HepG2 (cell line): Measurements from ENCODE around the gene PPP1R1B. TPM values are rescaled to one million over a fixed set of nuclear protein-coding genes. Genes with fewer than 3 reads are reported as not detected.

Experiments used
- EED ChIP-seq: sonication (generic); formaldehyde crosslinking; IDR thresholded peaks from 2 replicates; pipeline ENCODE4 v1.5.0; 2020; ENCODE audit warnings: mild to moderate bottlenecking, missing genetic modification reagents
- MBD4 ChIP-seq: IDR thresholded peaks from 2 replicates; pipeline ENCODE4 v1.6.1; 2012; ENCODE audit warnings: low read length, inconsistent platforms, borderline replicate concordance
- MTF1 ChIP-seq: sonication (generic); formaldehyde crosslinking; IDR thresholded peaks from 2 replicates; pipeline ENCODE4 v1.5.0; 2020; ENCODE audit warnings: missing genetic modification reagents
- RFX1 ChIP-seq: fragments of 450-650 bp; IDR thresholded peaks from 2 replicates; pipeline ENCODE4 v1.6.1; 2017
- ZFP36L1 ChIP-seq: sonication (generic); formaldehyde crosslinking; IDR thresholded peaks from 2 replicates; pipeline ENCODE4 v1.8.0; 2022; ENCODE audit warnings: mild to moderate bottlenecking, missing genetic modification reagents, moderate library complexity
- ZNF34 ChIP-seq: sonication (generic); formaldehyde crosslinking; IDR thresholded peaks from 2 replicates; pipeline ENCODE4 v1.4.0; 2020; ENCODE audit warnings: mild to moderate bottlenecking, missing genetic modification reagents, borderline replicate concordance
- ZNF460 ChIP-seq: sonication (generic); formaldehyde crosslinking; IDR thresholded peaks from 2 replicates; pipeline ENCODE4 v1.5.1; 2020; ENCODE audit warnings: missing genetic modification reagents, mild to moderate bottlenecking, borderline replicate concordance
- ZNF724P ChIP-seq: sonication (generic); formaldehyde crosslinking; IDR thresholded peaks from 2 replicates; pipeline ENCODE4 v1.8.0; 2022; ENCODE audit warnings: missing genetic modification reagents, borderline replicate concordance
- ZNF746 ChIP-seq: sonication (generic); formaldehyde crosslinking; IDR thresholded peaks from 2 replicates; pipeline ENCODE4 v1.8.0; 2022; ENCODE audit warnings: mild to moderate bottlenecking, missing genetic modification reagents
- polyA plus RNA-seq, 8 experiments: library from polyadenylated mRNA; depleted of rRNA in 3 of 8; stranded (reverse) in 7 of 8; unstranded in 1 of 8; fragments of >200 nt; fragmentation: Illumina TruSeq in 4 of 8; extraction: Trizol in 4 of 8; gene quantifications; 2 replicates each; pipeline versions ENCODE4 v1.2.1 to v1.2.3, GENCODE V29; 2011 to 2016; ENCODE audit warnings: low read depth in 4 of 8, missing spikeins in 1 of 8, mixed read lengths in 1 of 8; ENCODE audit not compliant: insufficient read depth in 1 of 8
- total RNA-seq, 5 experiments: library from RNA; depleted of rRNA; stranded (reverse); fragments of >200 nt; fragmentation: Illumina TruSeq; extraction: Trizol; gene quantifications; 2 replicates each; pipeline ENCODE4 v1.2.3, GENCODE V29; 2016; ENCODE audit warnings: low read depth in 1 of 5
- TF ChIP-seq, protein P1 (sequence below): sonication (generic); formaldehyde crosslinking; conservative IDR thresholded peaks from 2 replicates; pipeline ENCODE4 v1.8.1; 2023; ENCODE audit warnings: missing genetic modification reagents
- TF ChIP-seq, protein P2 (sequence below): IDR thresholded peaks from 2 replicates; pipeline ENCODE4 v1.6.1; 2016; ENCODE audit warnings: low read depth, missing genetic modification reagents, missing compliant biosample characterization
- TF ChIP-seq, protein P3 (sequence below): sonication (generic); formaldehyde crosslinking; IDR thresholded peaks from 2 replicates; pipeline ENCODE4 v1.4.0; 2020; ENCODE audit warnings: mild to moderate bottlenecking, missing genetic modification reagents, borderline replicate concordance

PPP1R1B gene
- total and polyA plus RNA-seq, 2 of the 13 experiments (the other 11 are each of a cell fraction or from before 2014, with no cell fraction given) = 0.08 TPM; not detected in 1

DNA sequence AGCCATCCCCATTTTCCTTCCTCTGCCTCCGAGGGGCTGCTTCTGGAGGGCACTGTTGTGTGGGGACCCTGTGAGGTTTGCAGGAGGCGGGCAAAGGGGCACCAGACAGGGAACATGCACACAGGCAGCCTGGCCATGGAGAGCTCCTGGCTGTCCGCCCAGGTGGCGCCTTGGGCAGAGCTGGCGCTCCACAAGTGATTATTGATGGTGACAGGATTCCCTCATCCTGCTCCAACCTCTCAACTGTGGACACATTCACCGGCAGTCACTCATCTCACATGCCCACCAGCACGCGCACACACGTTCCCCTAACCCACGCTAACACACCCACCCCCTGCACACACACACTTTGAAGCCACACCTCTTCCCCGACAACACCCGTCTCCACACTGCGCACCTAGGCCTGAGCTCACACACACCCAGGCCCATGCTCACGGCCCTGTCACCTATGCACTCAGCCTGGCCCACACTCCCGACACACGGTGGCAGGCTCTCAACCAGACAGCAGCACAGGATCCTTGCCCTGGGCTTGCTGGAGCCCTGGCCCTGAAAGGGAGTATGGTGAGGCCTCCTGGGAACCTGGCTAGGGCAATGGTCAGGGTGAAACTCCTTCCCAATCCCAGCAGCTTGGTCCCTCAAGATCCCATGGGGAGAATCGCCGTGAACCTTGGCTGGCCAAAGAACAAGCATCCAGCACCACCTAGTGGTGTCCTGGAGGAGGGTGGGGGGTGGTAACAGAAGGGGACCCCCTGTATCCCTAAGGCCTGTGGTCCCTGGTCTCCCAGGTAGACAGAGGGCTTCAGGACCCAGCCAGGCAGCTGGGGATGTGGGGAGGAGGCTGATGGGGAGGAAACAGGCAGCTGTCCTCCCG lies 45.1 kb downstream of the PPP1R1B start (continued):
- TF ChIP-seq, protein P1, sequence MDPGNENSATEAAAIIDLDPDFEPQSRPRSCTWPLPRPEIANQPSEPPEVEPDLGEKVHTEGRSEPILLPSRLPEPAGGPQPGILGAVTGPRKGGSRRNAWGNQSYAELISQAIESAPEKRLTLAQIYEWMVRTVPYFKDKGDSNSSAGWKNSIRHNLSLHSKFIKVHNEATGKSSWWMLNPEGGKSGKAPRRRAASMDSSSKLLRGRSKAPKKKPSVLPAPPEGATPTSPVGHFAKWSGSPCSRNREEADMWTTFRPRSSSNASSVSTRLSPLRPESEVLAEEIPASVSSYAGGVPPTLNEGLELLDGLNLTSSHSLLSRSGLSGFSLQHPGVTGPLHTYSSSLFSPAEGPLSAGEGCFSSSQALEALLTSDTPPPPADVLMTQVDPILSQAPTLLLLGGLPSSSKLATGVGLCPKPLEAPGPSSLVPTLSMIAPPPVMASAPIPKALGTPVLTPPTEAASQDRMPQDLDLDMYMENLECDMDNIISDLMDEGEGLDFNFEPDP (CRISPR knock-in tag) = no peak
- TF ChIP-seq EED (CRISPR knock-in tag) (peak; percentile 94), ZNF724P (CRISPR knock-in tag) (no peak), MBD4 (no peak), RFX1 (no peak), MTF1 (CRISPR knock-in tag) (no peak), ZNF460 (CRISPR knock-in tag) (no peak), ZNF34 (CRISPR knock-in tag) (0 out of 2 replicates have a peak, but pooled peaks have one; percentile 49), ZNF746 (CRISPR knock-in tag) (peak; percentile 20; the same call in 1 of the 2 replicates), ZFP36L1 (CRISPR knock-in tag) (no peak)
- TF ChIP-seq, protein P2, sequence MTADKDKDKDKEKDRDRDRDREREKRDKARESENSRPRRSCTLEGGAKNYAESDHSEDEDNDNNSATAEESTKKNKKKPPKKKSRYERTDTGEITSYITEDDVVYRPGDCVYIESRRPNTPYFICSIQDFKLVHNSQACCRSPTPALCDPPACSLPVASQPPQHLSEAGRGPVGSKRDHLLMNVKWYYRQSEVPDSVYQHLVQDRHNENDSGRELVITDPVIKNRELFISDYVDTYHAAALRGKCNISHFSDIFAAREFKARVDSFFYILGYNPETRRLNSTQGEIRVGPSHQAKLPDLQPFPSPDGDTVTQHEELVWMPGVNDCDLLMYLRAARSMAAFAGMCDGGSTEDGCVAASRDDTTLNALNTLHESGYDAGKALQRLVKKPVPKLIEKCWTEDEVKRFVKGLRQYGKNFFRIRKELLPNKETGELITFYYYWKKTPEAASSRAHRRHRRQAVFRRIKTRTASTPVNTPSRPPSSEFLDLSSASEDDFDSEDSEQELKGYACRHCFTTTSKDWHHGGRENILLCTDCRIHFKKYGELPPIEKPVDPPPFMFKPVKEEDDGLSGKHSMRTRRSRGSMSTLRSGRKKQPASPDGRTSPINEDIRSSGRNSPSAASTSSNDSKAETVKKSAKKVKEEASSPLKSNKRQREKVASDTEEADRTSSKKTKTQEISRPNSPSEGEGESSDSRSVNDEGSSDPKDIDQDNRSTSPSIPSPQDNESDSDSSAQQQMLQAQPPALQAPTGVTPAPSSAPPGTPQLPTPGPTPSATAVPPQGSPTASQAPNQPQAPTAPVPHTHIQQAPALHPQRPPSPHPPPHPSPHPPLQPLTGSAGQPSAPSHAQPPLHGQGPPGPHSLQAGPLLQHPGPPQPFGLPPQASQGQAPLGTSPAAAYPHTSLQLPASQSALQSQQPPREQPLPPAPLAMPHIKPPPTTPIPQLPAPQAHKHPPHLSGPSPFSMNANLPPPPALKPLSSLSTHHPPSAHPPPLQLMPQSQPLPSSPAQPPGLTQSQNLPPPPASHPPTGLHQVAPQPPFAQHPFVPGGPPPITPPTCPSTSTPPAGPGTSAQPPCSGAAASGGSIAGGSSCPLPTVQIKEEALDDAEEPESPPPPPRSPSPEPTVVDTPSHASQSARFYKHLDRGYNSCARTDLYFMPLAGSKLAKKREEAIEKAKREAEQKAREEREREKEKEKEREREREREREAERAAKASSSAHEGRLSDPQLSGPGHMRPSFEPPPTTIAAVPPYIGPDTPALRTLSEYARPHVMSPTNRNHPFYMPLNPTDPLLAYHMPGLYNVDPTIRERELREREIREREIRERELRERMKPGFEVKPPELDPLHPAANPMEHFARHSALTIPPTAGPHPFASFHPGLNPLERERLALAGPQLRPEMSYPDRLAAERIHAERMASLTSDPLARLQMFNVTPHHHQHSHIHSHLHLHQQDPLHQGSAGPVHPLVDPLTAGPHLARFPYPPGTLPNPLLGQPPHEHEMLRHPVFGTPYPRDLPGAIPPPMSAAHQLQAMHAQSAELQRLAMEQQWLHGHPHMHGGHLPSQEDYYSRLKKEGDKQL (CRISPR knock-in tag) = no peak
- TF ChIP-seq, protein P3, sequence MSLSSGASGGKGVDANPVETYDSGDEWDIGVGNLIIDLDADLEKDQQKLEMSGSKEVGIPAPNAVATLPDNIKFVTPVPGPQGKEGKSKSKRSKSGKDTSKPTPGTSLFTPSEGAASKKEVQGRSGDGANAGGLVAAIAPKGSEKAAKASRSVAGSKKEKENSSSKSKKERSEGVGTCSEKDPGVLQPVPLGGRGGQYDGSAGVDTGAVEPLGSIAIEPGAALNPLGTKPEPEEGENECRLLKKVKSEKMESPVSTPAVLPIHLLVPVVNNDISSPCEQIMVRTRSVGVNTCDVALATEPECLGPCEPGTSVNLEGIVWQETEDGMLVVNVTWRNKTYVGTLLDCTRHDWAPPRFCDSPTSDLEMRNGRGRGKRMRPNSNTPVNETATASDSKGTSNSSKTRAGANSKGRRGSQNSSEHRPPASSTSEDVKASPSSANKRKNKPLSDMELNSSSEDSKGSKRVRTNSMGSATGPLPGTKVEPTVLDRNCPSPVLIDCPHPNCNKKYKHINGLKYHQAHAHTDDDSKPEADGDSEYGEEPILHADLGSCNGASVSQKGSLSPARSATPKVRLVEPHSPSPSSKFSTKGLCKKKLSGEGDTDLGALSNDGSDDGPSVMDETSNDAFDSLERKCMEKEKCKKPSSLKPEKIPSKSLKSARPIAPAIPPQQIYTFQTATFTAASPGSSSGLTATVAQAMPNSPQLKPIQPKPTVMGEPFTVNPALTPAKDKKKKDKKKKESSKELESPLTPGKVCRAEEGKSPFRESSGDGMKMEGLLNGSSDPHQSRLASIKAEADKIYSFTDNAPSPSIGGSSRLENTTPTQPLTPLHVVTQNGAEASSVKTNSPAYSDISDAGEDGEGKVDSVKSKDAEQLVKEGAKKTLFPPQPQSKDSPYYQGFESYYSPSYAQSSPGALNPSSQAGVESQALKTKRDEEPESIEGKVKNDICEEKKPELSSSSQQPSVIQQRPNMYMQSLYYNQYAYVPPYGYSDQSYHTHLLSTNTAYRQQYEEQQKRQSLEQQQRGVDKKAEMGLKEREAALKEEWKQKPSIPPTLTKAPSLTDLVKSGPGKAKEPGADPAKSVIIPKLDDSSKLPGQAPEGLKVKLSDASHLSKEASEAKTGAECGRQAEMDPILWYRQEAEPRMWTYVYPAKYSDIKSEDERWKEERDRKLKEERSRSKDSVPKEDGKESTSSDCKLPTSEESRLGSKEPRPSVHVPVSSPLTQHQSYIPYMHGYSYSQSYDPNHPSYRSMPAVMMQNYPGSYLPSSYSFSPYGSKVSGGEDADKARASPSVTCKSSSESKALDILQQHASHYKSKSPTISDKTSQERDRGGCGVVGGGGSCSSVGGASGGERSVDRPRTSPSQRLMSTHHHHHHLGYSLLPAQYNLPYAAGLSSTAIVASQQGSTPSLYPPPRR (CRISPR knock-in tag) = peak; percentile 60; the same call in 1 of the 2 replicates
